COLO668 (cell line): ENCODE results near the gene NDUFB7.
"Not testable (repeated sequence)": the region's sequence is repeated elsewhere in the genome, so short reads cannot be mapped to it uniquely, and the experiment has no call there.

Experiments
- DNase-seq: peaks from one replicate; lab custom pipeline; 2025; ENCODE audit not compliant: unreplicated experiment; lab: John Stamatoyannopoulos, UW

Gene NDUFB7

GRCh38 chr19:14571695-14572490 lies at the start of gene NDUFB7:
NDUFB7 (minus strand) TSS chr19:14572066; CDS start chr19:14572000, 66 bp downstream.
- DNase-seq = peak; percentile 93

- no peak for DNase-seq
Measured at GRCh38 chr19:14619404-14619803, 47.5 kb upstream of the NDUFB7 start.

- no peak for DNase-seq
Measured at GRCh38 chr19:14616407-14616806, 44.5 kb upstream of the NDUFB7 start.

GRCh38 chr19:14615623-14616022 lies 43.8 kb upstream of the NDUFB7 start:
- DNase-seq = no peak

GRCh38 chr19:14614099-14614412 lies 42.2 kb upstream of the NDUFB7 start:
- no peak for DNase-seq

- DNase-seq = not testable (repeated sequence)
Measured at GRCh38 chr19:14613399-14614098, 41.7 kb upstream of the NDUFB7 start.

GRCh38 chr19:14612657-14613056 lies 40.8 kb upstream of the NDUFB7 start:
- no peak for DNase-seq

GRCh38 chr19:14612242-14612641 lies 40.4 kb upstream of the NDUFB7 start:
- DNase-seq = not testable (repeated sequence)

- DNase-seq = no peak
Measured at GRCh38 chr19:14611051-14611450, 39.2 kb upstream of the NDUFB7 start.

GRCh38 chr19:14606627-14607026 lies 34.8 kb upstream of the NDUFB7 start:
- DNase-seq = no peak

GRCh38 chr19:14603990-14604387 lies 32.1 kb upstream of the NDUFB7 start:
- DNase-seq = no peak

GRCh38 chr19:14599548-14600147 lies 27.8 kb upstream of the NDUFB7 start:
- DNase-seq = no peak

GRCh38 chr19:14595558-14595957 lies 23.7 kb upstream of the NDUFB7 start:
- DNase-seq = no peak

- not testable (repeated sequence) for DNase-seq
Measured at GRCh38 chr19:14589433-14589832, 17.6 kb upstream of the NDUFB7 start.

GRCh38 chr19:14585187-14585586 lies 13.3 kb upstream of the NDUFB7 start:
- not testable (repeated sequence) for DNase-seq

- DNase-seq = not testable (repeated sequence)
Measured at GRCh38 chr19:14584372-14584771, 12.5 kb upstream of the NDUFB7 start.

- DNase-seq = no peak
Measured at GRCh38 chr19:14582894-14583340, 11.1 kb upstream of the NDUFB7 start, which contains the start of gene CLEC17A. CLEC17A (plus strand) TSS chr19:14583084; CDS start chr19:14583161, 77 bp downstream.

GRCh38 chr19:14580623-14581237 lies 8.9 kb upstream of the NDUFB7 start:
- no peak for DNase-seq

GRCh38 chr19:14577885-14578427 lies 6.1 kb upstream of the NDUFB7 start:
- no peak for DNase-seq

- DNase-seq = no peak
Measured at GRCh38 chr19:14577264-14577663, 5.4 kb upstream of the NDUFB7 start.

GRCh38 chr19:14576363-14576762 lies 4.5 kb upstream of the NDUFB7 start:
- DNase-seq = no peak
